ENCODE data around the gene CTNND2.

DNA sequence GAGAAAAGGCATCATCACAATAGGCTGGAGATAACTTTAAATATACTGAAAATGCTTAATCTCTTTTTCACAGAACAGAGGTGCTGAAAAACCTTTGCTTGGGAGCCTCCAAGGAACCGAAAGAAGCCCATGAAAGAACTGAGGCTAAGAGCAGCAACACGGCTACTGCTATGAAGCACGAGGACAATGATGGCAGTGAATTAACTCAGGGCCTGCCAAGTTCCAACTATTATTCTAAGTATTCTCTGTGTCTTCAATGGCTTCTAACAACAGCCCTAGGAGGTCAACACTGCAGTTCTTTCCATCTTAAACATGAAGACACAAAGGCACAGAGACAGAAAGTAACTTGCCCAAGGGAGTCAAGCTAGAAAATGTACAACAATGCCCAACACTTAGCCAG, 850.2 kb downstream of the CTNND2 start:
- TF ChIP-seq, protein P1, sequence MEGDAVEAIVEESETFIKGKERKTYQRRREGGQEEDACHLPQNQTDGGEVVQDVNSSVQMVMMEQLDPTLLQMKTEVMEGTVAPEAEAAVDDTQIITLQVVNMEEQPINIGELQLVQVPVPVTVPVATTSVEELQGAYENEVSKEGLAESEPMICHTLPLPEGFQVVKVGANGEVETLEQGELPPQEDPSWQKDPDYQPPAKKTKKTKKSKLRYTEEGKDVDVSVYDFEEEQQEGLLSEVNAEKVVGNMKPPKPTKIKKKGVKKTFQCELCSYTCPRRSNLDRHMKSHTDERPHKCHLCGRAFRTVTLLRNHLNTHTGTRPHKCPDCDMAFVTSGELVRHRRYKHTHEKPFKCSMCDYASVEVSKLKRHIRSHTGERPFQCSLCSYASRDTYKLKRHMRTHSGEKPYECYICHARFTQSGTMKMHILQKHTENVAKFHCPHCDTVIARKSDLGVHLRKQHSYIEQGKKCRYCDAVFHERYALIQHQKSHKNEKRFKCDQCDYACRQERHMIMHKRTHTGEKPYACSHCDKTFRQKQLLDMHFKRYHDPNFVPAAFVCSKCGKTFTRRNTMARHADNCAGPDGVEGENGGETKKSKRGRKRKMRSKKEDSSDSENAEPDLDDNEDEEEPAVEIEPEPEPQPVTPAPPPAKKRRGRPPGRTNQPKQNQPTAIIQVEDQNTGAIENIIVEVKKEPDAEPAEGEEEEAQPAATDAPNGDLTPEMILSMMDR (conservative IDR thresholded peaks at IDR 0.05): no peak
- TF ChIP-seq ZFX (IDR thresholded peaks at IDR 0.05): no peak

Data from C4-2B (cell line).